ENCODE measurements around the gene TLR9.
"Not testable (repeated sequence)": the region's sequence is repeated elsewhere in the genome, so short reads cannot be mapped to it uniquely, and the experiment has no call there.

The TLR9 gene

DNA sequence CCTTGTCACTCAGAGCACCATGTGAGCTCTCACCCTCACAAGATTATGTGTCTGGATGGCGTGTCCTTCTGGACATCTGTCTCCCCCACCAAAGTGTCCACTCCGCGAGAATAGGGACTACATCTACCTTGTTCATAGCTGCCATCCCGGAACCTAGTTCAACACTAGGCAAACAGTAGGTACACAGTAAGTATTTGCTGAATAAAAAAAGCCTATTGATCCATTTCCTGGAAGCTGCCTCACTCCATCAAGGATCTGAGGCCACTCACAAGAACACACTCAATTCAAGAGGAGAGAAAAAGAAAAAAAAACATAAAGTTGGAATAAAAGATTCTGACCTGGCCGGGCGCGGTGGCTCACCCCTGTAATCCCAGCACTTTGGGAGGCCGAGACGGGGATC lies 38.7 kb downstream of the TLR9 start:
- Mint-ChIP-seq H3K27ac (peak overlapping the region; percentile 61), H3K4me1 (peaks cover 26% of the 10 kb centered on the region)
- DNase-seq (ENCODE audit: low spot score in 2 of 2): no peak

DNA sequence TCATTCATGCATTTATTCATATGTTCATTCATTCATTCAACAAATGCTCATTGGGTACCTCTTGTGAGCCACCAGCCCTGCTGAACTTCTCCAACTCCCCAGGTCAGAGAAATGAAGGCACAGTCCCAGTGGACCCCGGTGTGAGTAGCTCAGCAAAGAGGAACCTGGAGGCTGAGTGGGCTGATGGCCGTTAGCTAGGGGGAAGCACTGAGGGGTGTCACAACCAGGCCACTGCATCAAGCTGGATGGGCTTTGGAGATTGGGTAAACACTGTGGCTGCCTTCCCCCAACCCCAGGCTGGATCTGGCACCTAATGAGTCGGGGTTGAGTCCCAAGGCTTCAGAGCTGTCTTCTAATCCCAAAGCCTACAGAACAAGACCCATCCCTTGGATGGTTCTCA lies 39.6 kb downstream of the TLR9 start:
- H3K27ac Mint-ChIP-seq: peak overlapping the region; percentile 6
- no peak for ATAC-seq

More for the DNA sequence above, 38.7 kb downstream of the TLR9 start:
- no peak overlapping the region for H3K4me3 Mint-ChIP-seq
- no peaks in the 10 kb centered on the region for H3K36me3 Mint-ChIP-seq
- no peak for ATAC-seq
- H3K9me3 Mint-ChIP-seq: no peaks in the 10 kb centered on the region

GRCh38 chr3:52185311-52185710 lies 40.1 kb downstream of the TLR9 start:
- no peak for DNase-seq (ENCODE audit: low spot score in 2 of 2)
- ATAC-seq: no peak
- H3K4me1 Mint-ChIP-seq: peaks cover 34% of the 10 kb centered on the region
- peak overlapping the region; percentile 54 for H3K27ac Mint-ChIP-seq
- H3K36me3 Mint-ChIP-seq: no peaks in the 10 kb centered on the region
- H3K4me3 Mint-ChIP-seq: no peak overlapping the region
- H3K9me3 Mint-ChIP-seq: no peaks in the 10 kb centered on the region

More for the DNA sequence above, 39.6 kb downstream of the TLR9 start:
- Mint-ChIP-seq H3K9me3 (no peaks in the 10 kb centered on the region), H3K36me3 (no peaks in the 10 kb centered on the region), H3K4me3 (no peak overlapping the region), H3K4me1 (peaks cover 33% of the 10 kb centered on the region)
- no peak for DNase-seq (ENCODE audit: low spot score in 2 of 2)

GRCh38 chr3:52184690-52185089 lies 40.8 kb downstream of the TLR9 start:
- DNase-seq (ENCODE audit: low spot score in 2 of 2) (no peak), ATAC-seq (no peak)
- Mint-ChIP-seq H3K27ac (peak overlapping the region; percentile 54), H3K9me3 (no peaks in the 10 kb centered on the region), H3K36me3 (no peaks in the 10 kb centered on the region), H3K4me3 (no peak overlapping the region), H3K4me1 (peaks cover 34% of the 10 kb centered on the region)

DNA sequence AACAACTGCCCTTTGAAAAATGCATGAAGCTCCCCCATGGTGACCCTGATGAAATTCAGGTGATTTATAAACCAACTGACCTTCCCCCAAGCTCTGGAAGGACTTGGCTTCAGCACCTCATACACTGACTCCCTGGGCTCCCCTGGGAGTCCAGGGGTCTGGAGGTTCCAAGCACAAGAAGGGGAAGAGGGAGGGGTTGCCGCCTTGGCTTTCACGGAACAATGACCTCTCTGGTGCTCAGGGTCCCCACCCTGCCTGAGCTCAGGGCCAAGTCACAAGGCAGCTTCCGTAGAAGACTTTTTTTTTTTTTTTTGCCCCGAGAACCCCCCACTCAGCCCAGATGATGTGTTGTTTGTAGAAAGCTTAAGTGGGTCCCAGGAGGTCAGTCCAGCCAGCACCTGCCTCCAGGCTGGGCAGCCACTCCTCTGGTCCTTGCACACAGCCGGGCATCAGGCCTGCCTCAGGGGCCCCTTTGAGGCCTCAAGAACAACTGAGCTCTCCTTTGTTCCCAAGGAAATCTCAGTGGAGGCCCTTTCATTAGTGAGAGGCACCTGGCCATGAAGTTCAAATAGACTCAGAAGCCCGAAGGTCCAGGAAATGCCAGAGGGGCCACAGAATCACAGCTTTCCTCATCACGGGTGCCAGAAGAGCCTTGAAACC lies 41.5 kb downstream of the TLR9 start:
- DNase-seq (ENCODE audit: low spot score in 2 of 2) (no peak), ATAC-seq (no peak)
- Mint-ChIP-seq H3K27ac (peak overlapping the region; percentile 54), H3K36me3 (no peaks in the 10 kb centered on the region), H3K4me1 (peaks cover 34% of the 10 kb centered on the region), H3K9me3 (no peaks in the 10 kb centered on the region), H3K4me3 (no peak overlapping the region)

GRCh38 chr3:52182691-52183090 lies 42.8 kb downstream of the TLR9 start:
- Mint-ChIP-seq H3K4me1 (peaks cover 34% of the 10 kb centered on the region), H3K4me3 (no peak overlapping the region), H3K27ac (peak overlapping the region; percentile 81), H3K36me3 (no peaks in the 10 kb centered on the region), H3K9me3 (no peaks in the 10 kb centered on the region)
- no peak for DNase-seq (ENCODE audit: low spot score in 2 of 2)
- no peak for ATAC-seq

DNA sequence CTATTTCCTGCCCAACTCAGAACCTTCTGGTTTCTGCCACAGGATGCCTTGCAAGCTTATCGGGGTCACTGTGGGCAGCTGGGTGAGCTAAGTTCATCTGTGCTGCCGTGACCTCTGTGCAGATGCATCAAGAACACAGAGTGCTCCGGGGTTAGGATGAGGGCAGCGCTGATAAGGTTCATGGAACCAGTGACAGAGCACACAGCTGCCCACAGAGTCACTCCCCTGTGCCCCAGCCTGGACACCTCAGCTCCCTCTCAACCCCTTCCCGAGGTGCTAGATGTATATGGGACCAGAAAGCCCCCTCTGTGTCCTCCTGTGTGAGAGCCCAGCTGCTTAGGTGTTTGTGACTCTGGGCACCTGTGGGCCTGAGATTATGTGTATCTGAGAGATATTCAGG lies 43.2 kb downstream of the TLR9 start:
- no peaks in the 10 kb centered on the region for H3K36me3 Mint-ChIP-seq

DNA sequence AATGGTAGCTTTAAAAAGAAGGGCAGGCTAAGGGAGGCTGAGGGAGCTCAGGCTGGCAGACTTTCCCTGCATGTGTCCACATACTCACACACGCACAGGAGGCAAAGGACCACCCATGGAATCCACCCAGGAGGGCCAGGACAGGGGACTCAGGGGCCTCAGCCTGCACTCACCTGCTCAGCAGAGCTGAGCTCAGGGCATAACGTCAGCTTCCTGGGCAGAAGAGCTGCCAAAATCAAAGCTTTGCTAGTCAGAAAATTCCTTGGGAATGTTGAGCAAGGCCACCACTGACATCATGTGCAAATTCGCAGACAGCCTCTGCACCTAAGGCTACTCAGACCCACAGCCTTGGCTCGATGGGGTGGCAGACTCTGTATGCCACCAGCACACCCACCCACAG lies 43.9 kb downstream of the TLR9 start:
- Mint-ChIP-seq H3K4me3 (no peak overlapping the region), H3K27ac (peak overlapping the region; percentile 81), H3K4me1 (peaks cover 37% of the 10 kb centered on the region), H3K36me3 (no peaks in the 10 kb centered on the region), H3K9me3 (no peaks in the 10 kb centered on the region)
- ATAC-seq (no peak), DNase-seq (ENCODE audit: low spot score in 2 of 2) (no peak)

More for the DNA sequence above, 43.2 kb downstream of the TLR9 start:
- Mint-ChIP-seq H3K9me3 (no peaks in the 10 kb centered on the region), H3K4me3 (no peak overlapping the region), H3K4me1 (peaks cover 34% of the 10 kb centered on the region), H3K27ac (peak overlapping the region; percentile 81)
- DNase-seq (ENCODE audit: low spot score in 2 of 2) (no peak), ATAC-seq (peak; percentile 85)

GRCh38 chr3:52178537-52178936 lies 46.9 kb downstream of the TLR9 start:
- no peak for DNase-seq (ENCODE audit: low spot score in 2 of 2)
- Mint-ChIP-seq H3K4me1 (peaks cover 38% of the 10 kb centered on the region), H3K9me3 (no peaks in the 10 kb centered on the region), H3K36me3 (no peaks in the 10 kb centered on the region), H3K4me3 (no peak overlapping the region), H3K27ac (peak overlapping the region; percentile 53)
- ATAC-seq: no peak

DNA sequence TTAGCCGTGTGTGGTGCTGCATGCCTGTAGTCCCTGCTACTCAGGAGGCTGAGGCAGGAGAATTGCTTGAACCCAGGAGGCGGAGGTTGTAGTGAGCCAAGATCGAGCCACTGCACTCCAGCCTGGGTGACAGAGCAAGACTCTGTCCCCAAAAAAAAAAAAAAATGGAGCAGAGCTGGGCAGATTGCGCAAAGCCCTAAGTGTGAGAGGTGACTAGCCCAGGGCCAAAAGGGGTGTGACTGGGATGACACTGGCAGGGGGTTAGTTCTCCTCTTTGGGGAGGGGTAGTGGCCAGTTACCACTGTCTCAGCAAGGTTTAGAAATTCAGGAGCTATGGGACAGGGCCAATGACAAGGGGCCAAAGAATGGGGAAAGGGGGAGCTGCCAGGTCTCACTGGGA lies 47.3 kb downstream of the TLR9 start:
- H3K36me3 Mint-ChIP-seq; DNase-seq (ENCODE audit: low spot score in 2 of 2); H3K4me3 Mint-ChIP-seq; ATAC-seq; H3K9me3 Mint-ChIP-seq: not testable (repeated sequence)
- Mint-ChIP-seq H3K27ac (peak overlapping the region; percentile 53), H3K4me1 (peaks cover 38% of the 10 kb centered on the region)

DNA sequence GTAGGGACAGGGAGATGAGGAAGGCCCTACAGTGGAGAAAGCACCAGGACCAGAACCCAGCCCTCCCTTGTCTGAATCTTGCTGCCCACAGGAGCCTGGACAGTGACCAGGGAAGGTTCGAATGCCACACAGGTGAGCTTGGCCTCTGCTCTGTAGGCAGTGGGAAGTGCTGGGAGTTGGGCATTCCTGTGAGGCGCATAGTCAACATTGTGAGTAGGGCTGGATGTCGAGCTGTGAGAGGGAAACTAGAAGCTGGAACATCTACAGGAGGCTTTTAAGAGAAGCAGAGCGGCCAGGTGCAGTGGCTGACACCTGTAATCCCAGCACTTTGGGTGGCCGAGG lies 47.8 kb downstream of the TLR9 start:
- ATAC-seq (no peak), DNase-seq (ENCODE audit: low spot score in 2 of 2) (no peak)
- no peak overlapping the region for H3K27ac Mint-ChIP-seq
- no peaks in the 10 kb centered on the region for H3K9me3 Mint-ChIP-seq
- H3K4me1 Mint-ChIP-seq: peaks cover 35% of the 10 kb centered on the region
- H3K36me3 Mint-ChIP-seq: no peaks in the 10 kb centered on the region
- H3K4me3 Mint-ChIP-seq: no peak overlapping the region

- Mint-ChIP-seq H3K9me3 (no peaks in the 10 kb centered on the region), H3K4me1 (peaks cover 30% of the 10 kb centered on the region), H3K27ac (no peak overlapping the region), H3K36me3 (no peaks in the 10 kb centered on the region), H3K4me3 (no peak overlapping the region)
- no peak for DNase-seq (ENCODE audit: low spot score in 2 of 2)
- ATAC-seq: no peak
Observed at GRCh38 chr3:52176951-52177700, 48.3 kb downstream of the TLR9 start.

DNA sequence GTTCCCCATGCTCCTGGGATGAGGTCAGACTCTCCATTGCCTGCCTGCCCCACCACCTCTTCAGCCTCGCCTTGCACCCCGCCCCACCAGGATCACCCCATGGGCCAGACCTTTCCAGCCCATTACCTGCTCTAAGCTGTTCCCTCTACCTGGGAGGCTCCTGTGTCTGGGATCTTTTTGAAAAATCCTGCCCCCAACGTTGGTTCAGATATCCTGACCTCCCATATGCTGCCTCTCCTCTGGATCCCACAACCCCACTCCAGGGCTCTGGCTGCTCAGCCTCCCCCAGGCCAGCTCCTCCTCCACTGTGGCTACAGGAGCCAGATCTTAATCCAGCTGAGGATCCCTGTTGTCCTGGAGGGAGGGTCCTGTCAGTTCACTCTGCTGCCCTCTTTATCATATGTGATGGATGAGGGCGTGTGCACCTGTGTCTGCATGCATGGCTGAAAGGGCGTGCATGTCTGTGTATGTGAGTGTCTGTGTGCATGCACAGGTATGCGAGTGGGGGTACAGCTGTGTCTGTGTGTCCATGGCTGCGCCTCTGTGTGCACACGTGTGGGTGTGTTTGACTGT lies 49.2 kb downstream of the TLR9 start:
- H3K9me3 Mint-ChIP-seq: no peaks in the 10 kb centered on the region
- ATAC-seq (no peak), DNase-seq (ENCODE audit: low spot score in 2 of 2) (no peak)
- no peak overlapping the region for H3K4me3 Mint-ChIP-seq
- H3K27ac Mint-ChIP-seq: no peak overlapping the region
- H3K4me1 Mint-ChIP-seq: peaks cover 29% of the 10 kb centered on the region
- H3K36me3 Mint-ChIP-seq: no peaks in the 10 kb centered on the region

GRCh38 chr3:52175416-52176179 lies 49.8 kb downstream of the TLR9 start:
- H3K4me1 Mint-ChIP-seq: peaks cover 26% of the 10 kb centered on the region
- no peak for ATAC-seq
- H3K9me3 Mint-ChIP-seq: no peaks in the 10 kb centered on the region
- no peak for DNase-seq (ENCODE audit: low spot score in 2 of 2)
- no peak overlapping the region for H3K4me3 Mint-ChIP-seq
- peak overlapping the region; percentile 60 for H3K27ac Mint-ChIP-seq
- H3K36me3 Mint-ChIP-seq: no peaks in the 10 kb centered on the region

DNA sequence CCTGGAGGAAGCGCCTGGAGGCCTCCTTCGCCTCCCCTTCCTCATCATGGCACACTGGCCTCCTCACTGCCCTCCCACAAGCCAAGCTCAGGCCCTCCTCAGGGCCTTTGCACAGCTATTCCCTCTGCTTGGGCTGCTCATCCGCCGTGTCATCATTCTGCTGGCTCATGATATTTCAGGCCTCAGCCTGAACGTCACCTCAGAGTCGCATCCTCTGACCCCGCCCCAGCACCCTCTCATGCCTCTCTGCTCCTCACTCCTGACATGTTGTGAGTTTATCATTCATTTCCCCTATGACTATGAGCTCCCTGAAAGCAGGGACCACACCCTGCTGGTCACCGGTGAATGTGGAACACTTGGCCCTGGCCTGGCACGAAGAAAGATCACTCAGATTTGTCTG lies 50.5 kb downstream of the TLR9 start:
- H3K27ac Mint-ChIP-seq: peak overlapping the region; percentile 60
- DNase-seq (ENCODE audit: low spot score in 2 of 2): no peak
- peaks cover 26% of the 10 kb centered on the region for H3K4me1 Mint-ChIP-seq
- ATAC-seq: peak; percentile 84
- no peak overlapping the region for H3K4me3 Mint-ChIP-seq
- no peaks in the 10 kb centered on the region for H3K9me3 Mint-ChIP-seq
- H3K36me3 Mint-ChIP-seq: no peaks in the 10 kb centered on the region
